ENCODE data around the gene DYNC2LI1. TPM values are rescaled to one million over a fixed set of nuclear protein-coding genes. Genes with fewer than 3 reads are reported as not detected.

DYNC2LI1 gene
- polyA plus RNA-seq, 2 of the 4 experiments (the other 2 are of a cell fraction) = 22.2 to 44.3 TPM

- no peak for FAIRE-seq
- no peak for DNase-seq (ENCODE audit: low read depth in 1 of 2, low spot score in 1 of 2)
Measured at GRCh38 chr2:43787895-43788294, 14.1 kb downstream of the DYNC2LI1 start.

GRCh38 chr2:43788646-43789045 lies 14.8 kb downstream of the DYNC2LI1 start:
- no peak overlapping the region for H3K4me2 ChIP-seq
- H3K9me3 ChIP-seq = no peaks in the 10 kb centered on the region
- H3K27ac ChIP-seq = no peak overlapping the region
- FAIRE-seq = no peak
- no peak for DNase-seq (ENCODE audit: low read depth in 1 of 2, low spot score in 1 of 2)
- 96% methylated on average over 1 of the region's 1 CpG for whole genome bisulfite sequencing (ENCODE audit: missing lambda C conversion rate)
- CTCF ChIA-PET = interaction anchor here (0.6 to 1.5 kb wide), 2 partner anchors 43 to 183 kb away, joined by 3 read pairs; no protein-coding TSS in a partner anchor
- ATAC-seq = no peak
- POLR2A ChIA-PET = no interaction called here
- no peaks in the 10 kb centered on the region for H3K4me1 ChIP-seq
- TF ChIP-seq EHMT2 (IDR thresholded peaks at IDR 0.05; ENCODE audit: low read depth) = no peak
- no peak for TF ChIP-seq NFE2L2 (conservative IDR thresholded peaks at IDR 0.05; ENCODE audit: low read length)
- no peak for TF ChIP-seq HEYL (CRISPR knock-in tag; IDR thresholded peaks at IDR 0.05)
- TF ChIP-seq RAD21 (conservative IDR thresholded peaks at IDR 0.05 in 1 of 2, IDR thresholded peaks at IDR 0.05 in 1 of 2) = no peak
- TF ChIP-seq MAFK (IDR thresholded peaks at IDR 0.05; ENCODE audit: partially characterized antibody) = no peak
- TF ChIP-seq ESRRA (IDR thresholded peaks at IDR 0.05; ENCODE audit: borderline replicate concordance, low read length) = no peak
- H3K4me3 ChIP-seq = no peak overlapping the region

More at GRCh38 chr2:43787895-43788294, 14.1 kb downstream of the DYNC2LI1 start:
- TF ChIP-seq RCOR1 (IDR thresholded peaks at IDR 0.05; ENCODE audit: low read depth, low read length) (no peak), POLR2AphosphoS2 (conservative IDR thresholded peaks at IDR 0.05; ENCODE audit: low read length) (no peak), HEYL (CRISPR knock-in tag; IDR thresholded peaks at IDR 0.05) (no peak), HOXA7 (CRISPR knock-in tag; IDR thresholded peaks at IDR 0.05) (no peak), ELK1 (IDR thresholded peaks at IDR 0.05; ENCODE audit: low read depth, low read length) (no peak), BHLHE40 (IDR thresholded peaks at IDR 0.05; ENCODE audit: low read depth, low read length) (no peak), REST (IDR thresholded peaks at IDR 0.05) (no peak), FOSL2 (IDR thresholded peaks at IDR 0.05) (no peak), FOSL2 (CRISPR knock-in tag; IDR thresholded peaks at IDR 0.05) (no peak), FOSB (CRISPR knock-in tag; IDR thresholded peaks at IDR 0.05) (no peak), POLR2A (IDR thresholded peaks at IDR 0.05; ENCODE audit: low read length) (no peak), BCL3 (IDR thresholded peaks at IDR 0.05) (no peak)
- Histone ChIP-seq H3K4me2 (no peak overlapping the region), H3K4me3 (no peak overlapping the region), H3K27ac (no peak overlapping the region), H3K9me3 (no peaks in the 10 kb centered on the region), H3K4me1 (no peaks in the 10 kb centered on the region)
- POLR2A ChIA-PET = no interaction called here
- CTCF ChIA-PET = no interaction called here
- no peak for ATAC-seq

- H3K9me3 ChIP-seq = no peaks in the 10 kb centered on the region
- CTCF ChIA-PET = interaction anchor here (0.7 to 1.5 kb wide), 3 partner anchors 33 to 524 kb away, joined by 3 to 4 read pairs (median 3); no protein-coding TSS in a partner anchor
- no peak for TF ChIP-seq EHF (CRISPR knock-in tag; IDR thresholded peaks at IDR 0.05)
- TF ChIP-seq ATOH8 (CRISPR knock-in tag; IDR thresholded peaks at IDR 0.05; ENCODE audit: low read depth) = no peak
- no peak for TF ChIP-seq MAFK (IDR thresholded peaks at IDR 0.05; ENCODE audit: partially characterized antibody)
- no peak for TF ChIP-seq RNF2 (IDR thresholded peaks at IDR 0.05; ENCODE audit: borderline replicate concordance, low read depth)
- no peak for TF ChIP-seq MYC (IDR thresholded peaks at IDR 0.05; ENCODE audit: borderline replicate concordance, low read length)
- TF ChIP-seq SREBF2 (IDR thresholded peaks at IDR 0.05) = no peak
- no peak for TF ChIP-seq CBX2 (IDR thresholded peaks at IDR 0.05; ENCODE audit: borderline replicate concordance, low read depth)
- no peak for TF ChIP-seq MAZ (IDR thresholded peaks at IDR 0.05; ENCODE audit: borderline replicate concordance, low read depth, low read length)
- no peak for TF ChIP-seq RARB (CRISPR knock-in tag; IDR thresholded peaks at IDR 0.05)
- no peak for TF ChIP-seq POLR2A (IDR thresholded peaks at IDR 0.05; ENCODE audit: low read length)
- no peak for ATAC-seq
- no peak overlapping the region for H3K27ac ChIP-seq
- FAIRE-seq = no peak
- WGBS (ENCODE audit: missing lambda C conversion rate) = 89% methylated on average over 5 of the region's 5 CpGs
- no peak overlapping the region for H3K4me3 ChIP-seq
- POLR2A ChIA-PET = no interaction called here
- no peak for DNase-seq (ENCODE audit: low read depth in 1 of 2, low spot score in 1 of 2)
- H3K4me1 ChIP-seq = no peaks in the 10 kb centered on the region
- H3K4me2 ChIP-seq = no peak overlapping the region
Measured at GRCh38 chr2:43790147-43790546, 16.3 kb downstream of the DYNC2LI1 start.

All from A549 (cell line).